GM18498 (cell line): Measurements from ENCODE around the gene TNNC2.
"Not testable (repeated sequence)": the region's sequence is repeated elsewhere in the genome, so short reads cannot be mapped to it uniquely, and the experiment has no call there.

Source experiments
- ATAC-seq: cut with Tn5 transposase; IDR thresholded peaks from one replicate; pipeline ENCODE4 v1.9.1; 2021; ENCODE audit warnings: mild to moderate bottlenecking, moderate library complexity; ENCODE audit not compliant: unreplicated experiment

TNNC2 gene

DNA sequence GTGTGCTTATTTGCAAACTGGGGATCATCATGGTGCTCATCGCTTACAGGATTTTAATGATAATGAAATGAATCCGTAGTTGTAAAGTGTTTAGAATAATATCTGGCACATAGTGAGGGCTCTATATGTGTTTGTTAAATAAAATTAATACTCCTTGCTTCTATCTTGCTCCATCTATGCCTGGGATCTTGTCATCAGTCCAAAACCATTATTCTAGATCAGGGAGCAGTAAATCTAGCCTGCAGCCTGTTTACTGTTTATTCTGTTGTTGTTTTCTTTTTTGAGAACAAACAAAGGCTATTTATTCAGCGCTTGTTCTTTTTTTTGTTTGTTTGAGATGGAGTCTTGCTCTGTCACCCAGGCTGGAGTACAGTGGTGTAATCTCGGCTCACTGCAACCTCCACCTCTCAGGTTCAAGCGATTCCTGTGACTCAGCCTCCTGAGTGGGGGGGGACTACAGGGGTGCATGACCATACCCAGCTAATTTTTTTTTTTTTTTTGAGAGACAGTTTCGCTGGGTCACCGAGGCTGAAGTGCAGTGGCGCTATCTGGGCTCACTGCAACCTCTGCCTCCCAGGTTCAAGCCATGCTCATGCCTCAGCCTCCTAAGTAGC is 22.0 kb upstream of the TNNC2 start:
- ATAC-seq: no peak

DNA sequence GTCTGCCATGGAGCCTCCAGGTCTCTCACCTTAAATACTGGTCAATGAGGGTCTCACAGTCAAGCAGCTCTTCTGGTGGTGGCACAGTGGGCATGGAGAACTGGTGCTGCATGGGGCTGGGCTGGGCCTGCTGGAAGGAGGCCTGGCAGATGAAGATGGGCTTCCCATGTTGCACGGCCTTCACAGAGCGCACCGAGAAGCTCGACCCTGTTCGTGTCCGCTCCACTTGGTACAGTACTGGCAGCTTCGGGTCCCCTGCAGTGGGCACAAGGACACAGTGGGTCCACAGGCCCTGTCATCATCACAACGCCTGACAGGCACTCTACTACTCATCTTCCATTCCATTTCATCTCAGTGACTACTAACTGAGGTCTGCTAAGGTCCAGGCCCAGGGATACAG is 21.3 kb upstream of the TNNC2 start:
- ATAC-seq: no peak

DNA sequence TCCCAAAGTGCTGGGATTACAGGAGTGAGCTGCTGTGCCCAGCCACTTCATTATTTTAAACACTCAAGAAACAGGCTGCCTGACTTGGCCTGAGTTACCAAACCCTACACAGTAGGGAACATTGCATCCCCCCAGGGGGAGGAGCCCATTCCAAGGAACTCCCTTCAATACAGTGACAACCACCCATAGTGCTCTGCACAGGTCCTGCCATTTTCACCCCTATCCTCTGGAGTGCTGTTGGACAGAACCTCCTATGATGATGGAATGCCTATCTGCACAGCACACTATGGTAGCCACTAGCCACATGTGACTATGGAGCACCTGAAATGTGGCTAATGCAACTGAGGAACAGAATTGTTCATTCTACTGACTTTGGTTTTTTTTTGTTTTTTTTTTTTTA is 18.3 kb upstream of the TNNC2 start:
- ATAC-seq: no peak

DNA sequence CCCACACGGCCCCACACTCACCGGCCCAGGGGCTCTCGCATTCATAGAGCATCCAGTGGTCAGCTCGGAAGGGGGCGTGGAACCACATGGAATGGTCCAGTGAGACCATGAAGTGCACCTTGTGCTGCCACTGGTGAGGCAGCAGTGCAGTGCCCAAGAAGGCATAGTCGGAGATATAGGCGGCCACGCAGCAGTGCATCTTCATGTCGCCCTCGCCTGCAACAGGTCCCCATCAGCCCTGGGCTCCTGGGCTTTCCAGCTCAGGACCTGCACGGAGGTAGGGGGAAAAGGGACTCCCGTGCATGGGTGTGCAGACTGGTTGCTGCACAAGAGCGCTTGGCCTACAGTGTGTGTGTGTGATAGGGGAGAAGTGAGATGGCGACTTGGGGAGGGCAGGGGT is 16.4 kb upstream of the TNNC2 start:
- ATAC-seq: no peak

DNA sequence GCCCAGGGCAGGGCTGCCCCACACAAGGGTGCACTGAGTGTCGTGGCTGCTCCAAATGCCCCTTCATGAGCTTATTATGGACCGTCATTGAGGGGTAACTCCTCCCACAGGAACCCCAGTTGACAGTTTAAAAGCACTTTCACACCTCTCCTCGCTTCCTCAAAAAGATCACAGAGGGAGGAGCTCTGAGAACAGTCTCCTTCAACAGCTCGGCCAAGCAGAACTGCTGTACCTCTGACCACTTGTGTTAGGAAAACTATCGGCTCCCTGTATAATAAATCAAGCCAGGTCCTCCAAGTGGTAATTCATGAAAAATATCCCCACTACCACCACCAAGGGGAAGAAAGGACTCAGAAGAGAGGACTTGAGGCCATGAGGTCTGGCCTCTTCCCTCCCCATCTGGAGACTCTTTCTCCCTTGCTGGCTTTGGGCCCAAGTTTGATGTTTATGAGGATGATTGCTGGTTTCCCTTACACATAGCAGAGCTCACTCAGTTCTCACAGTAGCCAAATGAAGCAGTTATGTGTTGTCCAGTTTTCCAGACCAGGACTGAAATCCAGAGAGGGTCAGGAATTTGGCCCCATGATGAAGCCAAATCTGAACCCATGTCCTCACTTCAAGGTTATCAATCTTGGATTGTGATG is 15.2 kb upstream of the TNNC2 start:
- ATAC-seq: no peak

DNA sequence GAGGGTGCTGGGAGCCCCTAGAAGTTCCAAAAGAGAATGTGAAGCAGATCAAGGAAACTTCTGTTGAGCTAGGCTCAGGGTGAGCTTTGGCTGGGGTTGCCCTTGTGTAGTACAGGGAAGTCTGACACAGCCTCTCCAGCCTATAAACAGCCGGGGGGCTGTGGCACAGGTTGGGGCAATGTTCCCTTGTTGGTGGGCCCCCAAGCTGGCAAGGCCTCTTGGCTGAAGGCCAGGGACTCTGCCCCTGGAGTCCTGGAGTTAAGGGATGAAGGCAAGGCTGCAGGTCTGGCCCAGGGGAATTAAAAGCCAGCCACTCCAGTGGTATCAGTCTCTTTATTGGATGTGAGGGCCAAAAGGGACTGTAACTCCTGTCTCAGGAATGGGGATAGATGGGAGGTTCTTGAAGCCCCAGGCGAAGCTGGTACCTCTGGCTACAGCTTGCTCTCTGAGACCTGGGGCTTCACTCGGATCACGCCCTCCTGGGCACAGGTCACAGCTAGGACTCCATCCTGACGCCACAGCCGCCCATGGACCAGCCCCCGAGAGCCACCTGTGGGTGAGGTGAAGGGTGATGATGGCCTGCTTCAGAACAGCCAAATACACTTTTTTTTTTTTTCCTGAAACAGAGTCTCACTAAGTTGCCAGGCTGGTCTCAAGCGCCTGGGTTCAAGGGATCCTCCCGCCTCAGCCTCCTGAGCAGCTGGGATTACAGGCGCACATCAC is 14.5 kb upstream of the TNNC2 start:
- no peak for ATAC-seq

DNA sequence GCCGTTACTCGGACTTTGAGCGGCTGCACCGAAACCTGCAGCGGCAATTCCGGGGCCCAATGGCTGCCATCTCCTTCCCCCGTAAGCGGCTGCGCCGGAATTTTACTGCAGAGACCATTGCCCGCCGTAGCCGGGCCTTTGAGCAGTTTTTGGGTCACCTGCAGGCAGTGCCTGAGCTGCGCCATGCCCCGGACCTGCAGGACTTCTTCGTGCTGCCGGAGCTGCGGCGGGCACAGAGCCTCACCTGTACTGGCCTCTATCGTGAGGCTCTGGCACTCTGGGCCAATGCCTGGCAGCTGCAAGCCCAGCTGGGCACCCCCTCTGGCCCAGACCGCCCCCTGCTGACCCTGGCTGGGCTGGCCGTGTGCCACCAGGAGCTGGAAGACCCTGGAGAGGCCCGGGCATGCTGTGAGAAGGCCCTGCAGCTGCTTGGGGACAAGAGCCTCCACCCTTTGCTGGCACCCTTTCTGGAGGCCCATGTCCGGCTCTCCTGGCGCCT is 13.6 kb upstream of the TNNC2 start:
- no peak for ATAC-seq

DNA sequence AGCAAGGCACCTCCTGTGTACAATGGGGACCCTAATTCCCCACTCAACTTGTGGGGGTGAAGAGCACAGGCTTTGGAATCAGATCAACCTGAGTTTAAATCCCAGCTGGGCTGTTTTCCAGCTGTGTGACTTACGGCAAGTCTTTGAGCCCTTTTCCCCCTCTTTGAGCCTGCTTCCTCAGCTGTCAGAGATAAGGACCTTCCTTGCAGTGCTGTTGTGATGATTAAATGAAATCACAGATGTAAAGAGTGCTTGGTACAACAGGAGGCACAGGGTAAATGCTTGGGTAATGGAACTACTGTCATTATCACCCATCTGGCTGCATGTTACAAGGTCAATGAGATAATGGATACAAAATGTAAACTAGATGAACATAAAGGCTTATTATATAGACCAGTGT is 9.7 kb upstream of the TNNC2 start:
- ATAC-seq: no peak

DNA sequence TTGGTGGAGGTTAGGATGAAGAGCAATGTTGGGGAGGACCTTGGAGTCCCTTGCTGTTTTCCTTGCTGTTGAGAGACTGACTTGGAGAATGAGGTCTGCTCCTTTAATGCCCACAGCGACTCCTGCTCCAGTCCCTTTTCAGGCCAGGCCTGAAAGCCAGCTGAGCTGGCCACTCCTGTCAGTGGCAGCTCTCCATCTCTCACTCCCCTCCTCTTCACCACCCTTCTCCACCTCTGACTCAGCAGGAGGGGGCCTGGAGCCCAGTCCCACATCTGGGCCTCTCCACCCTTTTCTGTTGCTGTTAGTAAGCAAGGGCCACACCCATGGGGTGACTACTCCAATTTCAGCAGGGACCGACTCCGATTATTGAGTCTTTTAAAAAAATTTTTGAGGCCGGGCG is 8.7 kb upstream of the TNNC2 start:
- ATAC-seq: no peak

DNA sequence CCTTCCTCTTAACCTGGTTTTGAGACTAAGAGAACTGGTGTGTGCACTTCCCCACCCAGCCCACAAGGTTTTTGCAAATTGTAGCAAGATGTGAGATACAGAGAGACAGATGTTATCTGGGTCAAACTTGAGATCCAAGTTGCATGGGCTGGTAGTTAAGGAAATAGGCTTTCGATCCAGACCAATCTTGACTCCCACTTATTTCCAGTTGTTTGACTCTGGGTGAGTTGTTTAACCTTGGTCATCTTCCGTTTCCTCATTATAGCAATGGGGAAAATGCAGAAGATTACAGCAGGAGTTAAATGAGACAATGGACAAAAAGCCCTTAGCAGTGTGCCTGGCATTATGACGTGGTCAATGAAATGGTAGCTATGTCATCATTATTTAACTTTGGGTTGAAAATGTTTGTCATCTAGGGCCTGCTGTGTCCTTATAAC is 8.2 kb upstream of the TNNC2 start:
- ATAC-seq: no peak

DNA sequence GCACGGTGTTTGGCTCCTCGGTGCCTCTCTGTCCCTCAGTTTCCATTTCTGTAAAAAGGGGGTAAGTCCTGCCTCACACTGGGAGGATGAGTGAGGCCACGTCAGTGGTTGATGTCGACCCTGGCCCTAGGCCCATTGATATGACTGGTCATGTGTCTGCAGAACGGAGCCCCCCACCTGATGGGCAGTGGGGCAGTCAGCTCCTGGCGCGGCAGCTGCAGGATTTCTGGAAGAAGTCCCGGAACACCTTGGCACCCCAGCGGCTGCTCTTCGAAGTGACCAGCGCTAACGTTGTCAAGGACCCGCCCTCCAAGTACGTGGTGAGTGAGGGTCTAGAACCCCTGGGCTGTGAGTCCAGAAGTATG is 7.7 kb upstream of the TNNC2 start:
- ATAC-seq: no peak

DNA sequence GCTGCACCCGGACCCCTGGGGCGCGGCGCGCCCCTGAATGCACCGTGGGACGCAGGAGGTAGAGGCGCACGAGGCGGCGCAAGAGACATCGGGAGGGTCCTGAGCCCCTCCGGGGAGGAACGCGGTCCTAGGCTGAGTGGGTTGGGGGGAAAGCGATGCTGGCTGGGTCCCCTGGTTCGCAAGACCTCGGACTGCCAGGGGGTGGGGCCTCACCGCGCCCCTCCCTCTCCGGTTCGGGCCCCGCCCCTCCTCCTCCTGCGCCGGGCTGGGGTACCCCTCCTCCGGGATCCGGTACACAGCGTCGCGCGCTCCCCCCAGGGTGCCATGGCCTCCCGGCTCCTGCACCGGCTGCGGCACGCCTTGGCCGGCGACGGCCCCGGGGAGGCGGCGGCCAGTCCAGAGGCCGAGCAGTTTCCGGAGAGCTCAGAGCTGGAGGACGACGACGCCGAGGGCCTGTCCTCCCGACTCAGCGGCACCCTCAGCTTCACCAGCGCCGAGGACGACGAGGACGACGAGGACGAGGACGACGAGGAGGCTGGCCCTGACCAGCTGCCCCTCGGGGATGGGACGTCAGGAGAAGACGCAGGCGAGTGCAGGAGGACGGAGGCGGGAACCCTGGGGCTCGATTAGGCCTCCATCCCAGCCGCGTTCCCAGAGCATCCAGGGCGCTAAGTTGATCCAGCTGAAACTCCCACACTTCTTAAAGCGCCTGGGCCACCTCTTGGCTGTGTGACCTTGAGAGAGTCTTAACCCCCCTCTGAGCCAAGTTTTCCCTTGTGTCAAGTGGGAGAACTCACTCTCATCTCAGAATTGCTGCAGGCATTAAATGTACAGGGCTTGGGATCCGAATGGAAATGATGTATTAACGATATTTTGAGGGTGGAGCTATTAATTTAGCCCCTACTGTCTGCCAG is 7.0 kb upstream of the TNNC2 start:
- no peak for ATAC-seq

DNA sequence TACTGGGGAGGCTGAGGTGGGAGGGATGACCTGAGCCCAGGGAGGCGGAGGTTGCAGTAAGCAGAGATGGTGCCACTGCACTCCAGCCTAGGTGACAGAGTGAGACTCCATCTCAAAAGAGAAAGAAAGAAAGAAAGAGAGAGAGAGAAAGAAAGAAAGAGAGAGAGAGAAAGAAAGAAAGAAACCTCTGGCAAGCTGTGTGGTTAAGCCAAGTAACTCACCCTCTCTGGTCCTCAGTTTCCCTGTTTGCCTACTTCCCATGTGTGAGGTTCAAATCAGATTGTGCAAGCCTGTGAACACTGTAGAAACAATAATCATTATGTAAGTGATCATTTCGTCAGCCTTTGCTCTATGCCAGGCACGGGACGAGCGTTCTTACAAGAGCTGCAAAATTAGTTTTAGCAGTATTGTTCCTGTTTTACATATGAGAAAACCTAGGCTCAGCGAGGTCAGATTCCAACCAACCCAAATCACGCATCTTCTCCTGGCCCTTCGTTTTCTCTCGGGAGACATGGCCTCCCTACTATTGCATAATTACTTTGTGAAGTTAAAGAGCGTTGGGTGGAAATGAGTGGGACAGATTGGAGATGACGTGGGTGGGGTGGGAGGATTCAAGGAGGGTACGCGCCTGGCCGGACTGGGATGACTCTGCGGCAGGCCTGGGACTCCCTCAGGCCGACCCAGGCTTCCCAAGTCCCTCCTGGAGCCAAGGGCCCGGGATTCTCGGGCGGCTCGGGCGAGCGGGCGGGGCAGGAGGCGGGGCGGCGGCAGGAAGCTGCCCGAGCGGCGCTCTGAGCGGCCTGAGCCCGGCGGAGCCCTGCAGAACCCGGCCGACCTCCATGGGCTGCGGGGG is 6.1 kb upstream of the TNNC2 start, which contains the start of gene SNX21:
Gene SNX21, plus strand, starts transcription at position 770 of the 853 bp plus-strand sequence. CDS start 121 bp downstream, outside the sequence.
- no peak for ATAC-seq

DNA sequence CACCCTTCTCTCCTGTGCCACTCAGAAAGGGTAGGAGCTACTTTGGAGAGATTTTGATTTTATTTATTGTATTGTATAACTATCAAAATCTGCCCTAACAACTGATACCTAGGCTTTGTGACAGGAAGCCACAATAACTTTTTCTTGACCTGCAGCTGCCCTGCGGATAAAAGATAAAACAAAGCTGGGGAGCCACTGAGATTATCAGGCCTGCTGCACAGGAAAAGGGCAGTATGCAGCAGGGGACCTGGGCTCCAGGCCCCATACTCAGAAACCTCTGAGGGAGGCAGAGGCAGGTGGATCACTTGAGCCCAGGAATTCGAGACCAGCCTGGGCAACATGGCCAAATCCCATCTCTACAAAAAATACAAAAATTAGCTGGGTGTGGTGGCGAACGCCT is 5.5 kb upstream of the TNNC2 start:
- no peak for ATAC-seq

DNA sequence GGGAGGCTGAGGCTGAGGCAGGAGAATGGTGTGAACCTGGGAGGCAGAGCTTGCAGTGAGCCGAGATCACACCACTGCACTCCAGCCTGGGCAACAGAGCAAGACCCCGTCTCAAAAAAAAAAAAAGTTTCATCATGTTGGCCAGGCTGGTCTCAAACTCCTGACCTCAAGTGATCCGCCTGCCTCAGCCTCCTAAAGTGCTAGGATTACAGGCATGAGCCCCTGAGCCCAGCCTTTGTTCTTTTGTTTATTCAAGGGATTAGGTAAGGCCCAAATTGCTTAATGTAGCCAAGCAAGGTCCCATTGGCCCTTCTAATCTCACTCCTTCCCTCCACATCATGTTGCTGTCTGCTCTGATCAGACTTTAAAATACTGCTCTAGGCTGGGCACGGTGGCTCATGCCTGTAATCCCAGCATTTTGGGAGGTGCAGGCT is 2.6 kb upstream of the TNNC2 start:
- ATAC-seq: not testable (repeated sequence)

DNA sequence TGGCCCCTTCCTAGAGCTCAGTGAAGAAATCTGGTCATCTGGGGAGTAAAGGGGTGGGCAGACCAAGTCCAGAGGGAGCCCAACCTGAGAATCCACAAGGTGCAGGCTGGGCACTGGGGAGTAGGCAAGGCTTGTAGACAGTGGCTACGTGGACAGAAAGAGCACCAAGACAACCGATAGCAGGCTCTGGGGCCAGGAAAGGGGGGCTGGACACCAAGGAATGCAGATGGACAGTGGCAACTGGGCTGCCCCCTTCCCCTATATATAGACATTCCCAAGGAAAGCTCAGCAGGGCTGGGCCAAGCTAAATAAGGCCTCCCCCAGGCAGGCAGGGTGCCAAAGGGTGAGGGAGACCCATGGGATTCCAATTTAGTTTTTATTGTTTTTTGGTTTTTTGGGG is 1.5 kb upstream of the TNNC2 start:
- no peak for ATAC-seq

DNA sequence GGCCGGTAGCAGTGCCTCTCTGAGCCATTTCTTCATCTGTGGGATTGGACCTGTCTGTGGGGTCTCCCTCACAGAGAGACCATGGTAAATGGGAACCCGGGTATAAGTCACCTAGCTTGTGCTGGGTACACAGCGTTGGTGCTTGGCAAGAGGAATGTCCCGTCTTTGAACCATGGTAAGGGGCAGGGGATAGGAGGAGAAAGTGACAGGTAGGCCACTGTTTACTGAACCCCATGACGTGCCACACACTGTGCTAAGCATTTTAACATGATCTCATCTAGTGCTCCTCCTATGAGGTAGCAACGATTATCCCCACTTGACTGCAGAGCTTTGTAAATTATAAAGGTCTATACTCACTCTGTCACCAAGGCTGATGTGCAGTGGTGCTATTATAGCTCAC is 600 bp upstream of the TNNC2 start:
- no peak for ATAC-seq

DNA sequence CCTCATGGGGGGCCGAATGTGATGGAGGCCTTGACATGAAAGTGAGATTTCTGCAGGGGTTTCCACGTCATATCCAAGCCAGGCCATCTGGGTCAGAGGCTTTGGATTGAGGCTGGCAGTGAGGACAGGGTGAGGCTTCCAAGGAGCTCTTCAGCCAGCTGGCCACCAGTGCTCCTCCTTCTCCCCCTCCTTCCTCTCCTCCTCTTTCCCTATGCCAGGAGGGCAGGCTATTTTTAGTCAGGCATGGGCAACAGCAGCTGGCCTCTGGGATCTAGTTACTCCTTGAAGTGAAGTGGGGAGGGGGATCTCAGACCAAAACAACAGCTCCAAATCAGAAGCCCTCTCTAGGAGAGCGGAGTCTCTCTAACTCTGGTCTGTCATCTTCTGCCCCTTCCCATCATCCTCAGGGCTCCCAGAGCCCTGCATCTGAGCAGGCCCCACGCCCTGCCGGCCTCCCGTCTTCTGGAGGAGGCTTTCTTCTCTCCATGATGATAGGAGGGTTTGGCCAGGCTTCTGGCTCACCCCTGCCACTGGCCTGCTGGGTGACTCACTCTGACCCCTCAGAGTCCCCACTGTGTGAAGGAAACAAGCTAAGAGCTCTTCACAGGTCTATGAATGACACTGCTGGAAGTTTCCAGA is 612 bp downstream of the TNNC2 start:
- no peak for ATAC-seq

DNA sequence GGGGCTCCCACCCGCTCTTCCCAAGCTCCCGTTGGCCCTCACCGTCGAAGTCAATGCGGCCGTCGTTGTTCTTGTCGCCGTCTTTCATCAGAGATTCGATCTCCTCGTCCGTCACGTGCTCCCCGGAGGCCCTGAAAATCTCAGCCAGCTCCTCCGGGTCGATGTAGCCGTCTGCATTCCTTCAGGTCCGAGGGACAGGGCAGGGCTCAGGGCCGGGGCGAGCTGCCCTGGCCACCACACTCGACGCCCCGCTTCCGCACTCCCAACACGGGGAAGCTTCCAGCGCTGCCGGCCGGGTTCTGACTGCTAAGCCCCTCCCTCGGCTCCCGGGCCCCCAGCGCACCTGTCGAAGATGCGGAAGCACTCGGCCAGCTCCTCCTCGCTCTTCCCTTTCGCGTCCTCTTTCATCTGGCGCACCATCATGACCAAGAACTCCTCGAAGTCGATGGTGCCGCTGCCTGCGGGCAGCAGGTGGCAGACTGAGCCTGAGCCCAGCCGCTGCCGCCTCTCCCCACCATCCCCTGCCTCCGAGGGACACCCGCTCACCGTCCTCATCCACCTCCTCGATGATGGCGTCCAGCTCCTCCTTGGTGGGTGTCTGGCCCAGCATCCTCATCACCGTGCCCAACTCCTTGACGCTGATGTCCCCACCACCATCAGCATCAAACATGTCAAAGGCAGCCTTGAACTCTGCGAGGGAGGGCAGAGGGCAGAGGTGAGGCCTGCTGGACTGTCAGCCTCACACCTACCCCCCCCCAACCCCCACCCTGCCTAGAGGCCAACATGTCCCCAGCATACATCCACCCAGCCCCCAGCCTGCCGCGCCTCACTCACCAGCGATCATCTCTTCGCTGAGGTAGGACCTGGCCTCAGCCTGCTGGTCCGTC is 2.9 kb downstream of the TNNC2 start:
- ATAC-seq: no peak
